K562 (cell line): ENCODE measurements around the gene ABHD18. TPM values are rescaled to one million over a fixed set of nuclear protein-coding genes. Genes with fewer than 3 reads are reported as not detected.

Source experiments
- CEBPB ChIP-seq: fragments of 450-650 bp; IDR thresholded peaks from 2 replicates; pipeline ENCODE4 v1.6.1; 2016; ENCODE audit warnings: missing genetic modification characterization, missing compliant biosample characterization
- EGR1 ChIP-seq: fragments of 450-650 bp; conservative IDR thresholded peaks from 2 replicates; pipeline ENCODE4 v1.6.1; 2017; ENCODE audit warnings: mild to moderate bottlenecking
- ETV1 ChIP-seq: fragments of 450-650 bp; conservative IDR thresholded peaks from 2 replicates; pipeline ENCODE4 v1.6.1; 2016; ENCODE audit warnings: missing genetic modification characterization, control low read depth, low read depth, missing compliant biosample characterization
- NFIC ChIP-seq: fragments of 450-650 bp; IDR thresholded peaks from 2 replicates; pipeline ENCODE4 v1.6.1; 2017; ENCODE audit warnings: mild to moderate bottlenecking, inconsistent platforms
- NUFIP1 ChIP-seq: fragments of 450-650 bp; IDR thresholded peaks from 2 replicates; pipeline ENCODE4 v1.6.1; 2018; ENCODE audit not compliant: partially characterized antibody
- RBM17 ChIP-seq: fragments of 200-400 bp; formaldehyde crosslinking; IDR thresholded peaks from 2 replicates; pipeline ENCODE4 v1.6.1; 2017; ENCODE audit warnings: low read depth, mild to moderate bottlenecking, low read length, borderline replicate concordance
- STAT5A ChIP-seq: IDR thresholded peaks from 2 replicates; pipeline ENCODE4 v1.6.1; 2012; ENCODE audit warnings: low read length, inconsistent platforms, borderline replicate concordance
- TEAD1 ChIP-seq, 2 experiments: fragments of 450-650 bp in 1 of 2; sonication (generic) in 1 of 2; formaldehyde crosslinking; IDR thresholded peaks; 2 replicates each; pipeline versions ENCODE4 v1.4.0 to v1.8.0; 2020 to 2022; ENCODE audit warnings: mild to moderate bottlenecking in 2 of 2, missing genetic modification reagents in 1 of 2
- TEAD2 ChIP-seq: fragments of 450-650 bp; IDR thresholded peaks from 2 replicates; pipeline ENCODE4 v1.6.1; 2016; ENCODE audit warnings: missing genetic modification characterization, control low read depth, missing compliant biosample characterization
- XRCC4 ChIP-seq: IDR thresholded peaks from one replicate; pipeline ENCODE4 v1.6.1; 2011; ENCODE audit not compliant: insufficient read depth, insufficient read length; ENCODE audit errors: extremely low read depth
- ZNF12 ChIP-seq: sonication (generic); formaldehyde crosslinking; IDR thresholded peaks from 2 replicates; pipeline ENCODE4 v1.4.0; 2020; ENCODE audit warnings: mild to moderate bottlenecking, missing genetic modification reagents
- polyA plus RNA-seq, 8 experiments: library from polyadenylated mRNA; depleted of rRNA in 4 of 8; stranded (reverse) in 5 of 8; unstranded in 3 of 8; fragments of >200 nt; fragmentation: Nextera tagmentation in 2 of 8; fragmentation: Illumina TruSeq in 1 of 8; extraction: Ambion mirVana in 2 of 8; extraction: Trizol in 1 of 8; gene quantifications; 2 replicates each; pipeline versions ENCODE4 v1.2.1 to v1.2.3, GENCODE V29; 2011 to 2014; ENCODE audit warnings: inconsistent platforms in 1 of 8, missing spikeins in 1 of 8
- total RNA-seq, 7 experiments: library from RNA; depleted of rRNA in 6 of 7; stranded (reverse); fragments of >200 nt in 6 of 7; fragmentation: Illumina TruSeq in 2 of 7; extraction: Trizol in 2 of 7; gene quantifications; 2 replicates each; pipeline versions ENCODE4 v1.2.1 to v1.2.3, GENCODE V29; 2011 to 2021; ENCODE audit warnings: low replicate concordance in 1 of 7
- TF ChIP-seq, protein P1 (sequence below): fragments of 250-450 bp; sonication (Bioruptor Pico); IDR thresholded peaks from 2 replicates; pipeline ENCODE4 v1.4.0; 2020; ENCODE audit warnings: mild to moderate bottlenecking, moderate library complexity, borderline replicate concordance
- TF ChIP-seq, protein P2 (sequence below): sonication (generic); formaldehyde crosslinking; IDR thresholded peaks from 2 replicates; pipeline ENCODE4 v1.8.0; 2022; ENCODE audit warnings: mild to moderate bottlenecking, missing genetic modification reagents
- TF ChIP-seq, protein P3 (sequence below): sonication (generic); formaldehyde crosslinking; IDR thresholded peaks from 2 replicates; pipeline ENCODE4 v1.8.1; 2023; ENCODE audit warnings: missing genetic modification reagents, mild to moderate bottlenecking, borderline replicate concordance
- TF ChIP-seq, protein P4 (sequence below): sonication (generic); formaldehyde crosslinking; IDR thresholded peaks from 2 replicates; pipeline ENCODE4 v1.8.1; 2023; ENCODE audit warnings: mild to moderate bottlenecking, missing genetic modification reagents, moderate library complexity

The ABHD18 gene
- total and polyA plus RNA-seq, 9 of the 15 experiments (the other 6 are each of a cell fraction or from before 2014, with no cell fraction given), result 6.1 to 25.0 (median 16.0) TPM

DNA sequence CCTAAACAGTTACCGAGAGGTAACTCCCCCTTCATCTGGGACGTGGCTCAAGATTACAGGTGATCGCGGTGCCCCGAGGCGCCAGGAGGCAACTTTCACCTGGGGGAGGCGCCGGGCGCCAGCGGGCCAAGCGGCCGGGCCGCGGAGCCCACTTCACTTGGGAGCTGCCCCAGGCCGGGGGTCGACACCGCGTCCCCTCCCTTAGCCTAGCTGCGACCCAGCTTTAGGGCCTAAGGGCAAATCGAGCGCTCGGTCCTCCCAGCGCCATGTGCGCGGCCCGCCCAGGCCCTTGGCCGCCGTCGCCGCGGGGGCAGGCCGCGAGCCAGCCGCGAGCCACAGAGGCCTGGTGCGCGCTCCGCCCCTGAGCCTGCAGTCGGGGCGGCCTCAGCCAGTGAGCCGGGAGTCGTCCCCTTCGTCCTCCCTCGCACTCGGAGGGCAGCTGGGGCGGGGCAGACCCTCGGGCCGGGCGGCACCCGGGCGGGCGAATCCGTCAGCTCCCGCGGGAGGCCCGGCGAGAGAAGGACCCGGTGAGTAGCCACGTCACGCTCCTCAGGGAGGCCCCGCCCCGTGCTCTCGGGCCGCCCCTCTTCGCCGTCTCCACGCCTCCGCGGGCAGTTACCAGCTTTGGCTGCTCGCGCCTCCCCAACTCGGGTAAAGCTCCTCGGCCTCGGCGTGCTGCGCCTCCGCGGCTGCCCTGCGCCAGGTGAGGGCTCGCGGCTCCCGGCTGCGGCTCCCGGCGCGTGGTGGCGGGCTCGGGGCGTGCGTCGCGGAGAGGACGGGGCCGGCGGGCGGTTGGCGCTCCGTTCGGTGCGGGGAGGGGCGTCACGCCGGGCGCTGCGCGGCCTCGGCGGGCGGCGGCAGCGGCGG lies 95.7 kb downstream of the ABHD18 start, which contains the start of gene LARP1B (continued):
- TF ChIP-seq, protein P1, sequence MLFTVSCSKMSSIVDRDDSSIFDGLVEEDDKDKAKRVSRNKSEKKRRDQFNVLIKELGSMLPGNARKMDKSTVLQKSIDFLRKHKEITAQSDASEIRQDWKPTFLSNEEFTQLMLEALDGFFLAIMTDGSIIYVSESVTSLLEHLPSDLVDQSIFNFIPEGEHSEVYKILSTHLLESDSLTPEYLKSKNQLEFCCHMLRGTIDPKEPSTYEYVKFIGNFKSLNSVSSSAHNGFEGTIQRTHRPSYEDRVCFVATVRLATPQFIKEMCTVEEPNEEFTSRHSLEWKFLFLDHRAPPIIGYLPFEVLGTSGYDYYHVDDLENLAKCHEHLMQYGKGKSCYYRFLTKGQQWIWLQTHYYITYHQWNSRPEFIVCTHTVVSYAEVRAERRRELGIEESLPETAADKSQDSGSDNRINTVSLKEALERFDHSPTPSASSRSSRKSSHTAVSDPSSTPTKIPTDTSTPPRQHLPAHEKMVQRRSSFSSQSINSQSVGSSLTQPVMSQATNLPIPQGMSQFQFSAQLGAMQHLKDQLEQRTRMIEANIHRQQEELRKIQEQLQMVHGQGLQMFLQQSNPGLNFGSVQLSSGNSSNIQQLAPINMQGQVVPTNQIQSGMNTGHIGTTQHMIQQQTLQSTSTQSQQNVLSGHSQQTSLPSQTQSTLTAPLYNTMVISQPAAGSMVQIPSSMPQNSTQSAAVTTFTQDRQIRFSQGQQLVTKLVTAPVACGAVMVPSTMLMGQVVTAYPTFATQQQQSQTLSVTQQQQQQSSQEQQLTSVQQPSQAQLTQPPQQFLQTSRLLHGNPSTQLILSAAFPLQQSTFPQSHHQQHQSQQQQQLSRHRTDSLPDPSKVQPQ, result no peak
- TF ChIP-seq EGR1 (peak; percentile 43), XRCC4 (no peak), CEBPB (no peak), NFIC (peak; percentile 37), RBM17 (no peak), NUFIP1 (no peak), ZNF12 (peak; percentile 47; the same call in 1 of the 2 replicates), ETV1 (tag) (no peak), TEAD2 (tag) (no peak), STAT5A (no peak), TEAD1 (CRISPR knock-in tag; IDR thresholded peaks at IDR 0.05) (peak in 1 of 2 experiments; percentile 88; a peak in 2 of 4 replicates)
- TF ChIP-seq, protein P2, sequence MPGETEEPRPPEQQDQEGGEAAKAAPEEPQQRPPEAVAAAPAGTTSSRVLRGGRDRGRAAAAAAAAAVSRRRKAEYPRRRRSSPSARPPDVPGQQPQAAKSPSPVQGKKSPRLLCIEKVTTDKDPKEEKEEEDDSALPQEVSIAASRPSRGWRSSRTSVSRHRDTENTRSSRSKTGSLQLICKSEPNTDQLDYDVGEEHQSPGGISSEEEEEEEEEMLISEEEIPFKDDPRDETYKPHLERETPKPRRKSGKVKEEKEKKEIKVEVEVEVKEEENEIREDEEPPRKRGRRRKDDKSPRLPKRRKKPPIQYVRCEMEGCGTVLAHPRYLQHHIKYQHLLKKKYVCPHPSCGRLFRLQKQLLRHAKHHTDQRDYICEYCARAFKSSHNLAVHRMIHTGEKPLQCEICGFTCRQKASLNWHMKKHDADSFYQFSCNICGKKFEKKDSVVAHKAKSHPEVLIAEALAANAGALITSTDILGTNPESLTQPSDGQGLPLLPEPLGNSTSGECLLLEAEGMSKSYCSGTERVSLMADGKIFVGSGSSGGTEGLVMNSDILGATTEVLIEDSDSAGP, result no peak
- TF ChIP-seq, protein P3, sequence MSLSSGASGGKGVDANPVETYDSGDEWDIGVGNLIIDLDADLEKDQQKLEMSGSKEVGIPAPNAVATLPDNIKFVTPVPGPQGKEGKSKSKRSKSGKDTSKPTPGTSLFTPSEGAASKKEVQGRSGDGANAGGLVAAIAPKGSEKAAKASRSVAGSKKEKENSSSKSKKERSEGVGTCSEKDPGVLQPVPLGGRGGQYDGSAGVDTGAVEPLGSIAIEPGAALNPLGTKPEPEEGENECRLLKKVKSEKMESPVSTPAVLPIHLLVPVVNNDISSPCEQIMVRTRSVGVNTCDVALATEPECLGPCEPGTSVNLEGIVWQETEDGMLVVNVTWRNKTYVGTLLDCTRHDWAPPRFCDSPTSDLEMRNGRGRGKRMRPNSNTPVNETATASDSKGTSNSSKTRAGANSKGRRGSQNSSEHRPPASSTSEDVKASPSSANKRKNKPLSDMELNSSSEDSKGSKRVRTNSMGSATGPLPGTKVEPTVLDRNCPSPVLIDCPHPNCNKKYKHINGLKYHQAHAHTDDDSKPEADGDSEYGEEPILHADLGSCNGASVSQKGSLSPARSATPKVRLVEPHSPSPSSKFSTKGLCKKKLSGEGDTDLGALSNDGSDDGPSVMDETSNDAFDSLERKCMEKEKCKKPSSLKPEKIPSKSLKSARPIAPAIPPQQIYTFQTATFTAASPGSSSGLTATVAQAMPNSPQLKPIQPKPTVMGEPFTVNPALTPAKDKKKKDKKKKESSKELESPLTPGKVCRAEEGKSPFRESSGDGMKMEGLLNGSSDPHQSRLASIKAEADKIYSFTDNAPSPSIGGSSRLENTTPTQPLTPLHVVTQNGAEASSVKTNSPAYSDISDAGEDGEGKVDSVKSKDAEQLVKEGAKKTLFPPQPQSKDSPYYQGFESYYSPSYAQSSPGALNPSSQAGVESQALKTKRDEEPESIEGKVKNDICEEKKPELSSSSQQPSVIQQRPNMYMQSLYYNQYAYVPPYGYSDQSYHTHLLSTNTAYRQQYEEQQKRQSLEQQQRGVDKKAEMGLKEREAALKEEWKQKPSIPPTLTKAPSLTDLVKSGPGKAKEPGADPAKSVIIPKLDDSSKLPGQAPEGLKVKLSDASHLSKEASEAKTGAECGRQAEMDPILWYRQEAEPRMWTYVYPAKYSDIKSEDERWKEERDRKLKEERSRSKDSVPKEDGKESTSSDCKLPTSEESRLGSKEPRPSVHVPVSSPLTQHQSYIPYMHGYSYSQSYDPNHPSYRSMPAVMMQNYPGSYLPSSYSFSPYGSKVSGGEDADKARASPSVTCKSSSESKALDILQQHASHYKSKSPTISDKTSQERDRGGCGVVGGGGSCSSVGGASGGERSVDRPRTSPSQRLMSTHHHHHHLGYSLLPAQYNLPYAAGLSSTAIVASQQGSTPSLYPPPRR (CRISPR knock-in tag), result no peak
- TF ChIP-seq, protein P4, sequence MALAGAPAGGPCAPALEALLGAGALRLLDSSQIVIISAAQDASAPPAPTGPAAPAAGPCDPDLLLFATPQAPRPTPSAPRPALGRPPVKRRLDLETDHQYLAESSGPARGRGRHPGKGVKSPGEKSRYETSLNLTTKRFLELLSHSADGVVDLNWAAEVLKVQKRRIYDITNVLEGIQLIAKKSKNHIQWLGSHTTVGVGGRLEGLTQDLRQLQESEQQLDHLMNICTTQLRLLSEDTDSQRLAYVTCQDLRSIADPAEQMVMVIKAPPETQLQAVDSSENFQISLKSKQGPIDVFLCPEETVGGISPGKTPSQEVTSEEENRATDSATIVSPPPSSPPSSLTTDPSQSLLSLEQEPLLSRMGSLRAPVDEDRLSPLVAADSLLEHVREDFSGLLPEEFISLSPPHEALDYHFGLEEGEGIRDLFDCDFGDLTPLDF, result peak; percentile 84
